ENCODE data around the gene SNX24. TPM values are rescaled to one million over a fixed set of nuclear protein-coding genes. Genes with fewer than 3 reads are reported as not detected.

SNX24 gene, protein sequence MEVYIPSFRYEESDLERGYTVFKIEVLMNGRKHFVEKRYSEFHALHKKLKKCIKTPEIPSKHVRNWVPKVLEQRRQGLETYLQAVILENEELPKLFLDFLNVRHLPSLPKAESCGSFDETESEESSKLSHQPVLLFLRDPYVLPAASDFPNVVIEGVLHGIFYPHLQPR
- 34.4 and 67.0 TPM in 2 replicates for total RNA-seq

GRCh38 chr5:122845229-122846050 lies at the start of gene SNX24:
Gene SNX24, plus strand, starts transcription at chr5:122845613. Its CDS starts 21 bp downstream, at chr5:122845634.

GRCh38 chr5:123036391-123037103 lies 191.1 kb downstream of the SNX24 start, which contains the start of gene PPIC:
Gene PPIC, minus strand, starts transcription at chr5:123036725. Its CDS starts 100 bp downstream, at chr5:123036625.

Other genes with a start within 250 kb of the SNX24 start
- gene SNX2, start 70.5 kb upstream of the SNX24 start, total RNA-seq = 69.9 and 78.3 TPM in 2 replicates
- 40.7 and 70.0 TPM in 2 replicates for gene PPIC, start 191.1 kb downstream of the SNX24 start, total RNA-seq
- under 0.01 TPM in 2 replicates for gene PRDM6, start 243.6 kb downstream of the SNX24 start, total RNA-seq

Measured in nasal cavity respiratory epithelium epithelial cell of viscerocranial mucosa (primary cell).